ENCODE measurements around the gene TOP2B.

The TOP2B gene

DNA sequence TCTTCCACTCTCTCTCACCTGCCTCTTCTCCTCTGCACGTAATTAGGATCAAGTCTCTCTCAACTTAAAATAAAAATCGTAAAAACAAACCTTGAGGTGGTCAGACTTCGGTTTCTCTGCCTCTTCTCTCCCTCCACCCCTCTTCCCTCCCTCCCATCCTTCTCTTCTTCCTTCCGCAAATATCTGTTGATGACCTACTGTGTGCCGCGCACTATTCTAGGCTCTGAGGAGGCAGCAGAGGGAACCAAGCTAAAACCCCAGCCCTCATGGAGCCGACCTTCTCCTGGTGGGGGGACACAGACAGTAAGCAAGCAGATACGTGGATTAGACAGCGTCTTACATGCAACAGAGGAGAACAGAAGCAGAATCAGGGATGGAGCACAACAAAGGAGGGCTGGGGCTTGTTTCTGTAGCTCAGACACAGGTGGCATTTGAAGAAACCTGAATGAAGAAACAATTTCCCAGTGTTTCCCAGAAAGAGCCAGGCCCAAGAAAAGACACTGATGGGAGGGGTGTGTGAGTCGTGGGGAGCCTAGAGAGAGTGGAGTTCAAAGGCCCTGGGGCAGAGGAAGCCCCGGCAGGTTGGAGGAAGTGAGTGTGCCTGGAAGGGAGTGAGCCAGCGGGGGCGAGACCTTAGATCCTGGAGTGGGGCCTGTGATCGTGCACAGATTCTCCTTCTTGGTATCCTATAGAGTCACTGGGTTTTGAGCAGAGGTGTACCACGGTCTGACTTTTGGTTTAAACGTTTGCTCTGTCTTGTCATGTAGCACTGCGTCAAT, 80.5 kb downstream of the TOP2B start:
- Histone ChIP-seq H3K36me3 (ENCODE audit: insufficient read depth) (no peaks in the 10 kb centered on the region), H3K27ac (no peak overlapping the region), H2AFZ (ENCODE audit: low read depth) (no peak overlapping the region), H3K79me2 (ENCODE audit: insufficient read depth, low read depth) (no peaks in the 10 kb centered on the region), H3K9ac (no peak overlapping the region), H4K20me1 (ENCODE audit: insufficient read depth) (no peaks in the 10 kb centered on the region), H3K27me3 (ENCODE audit: insufficient read depth, low read depth) (no peaks in the 10 kb centered on the region), H3K4me1 (ENCODE audit: low read depth, poor library complexity, severe bottlenecking) (no peaks in the 10 kb centered on the region), H3K4me3 (IDR thresholded peaks at IDR 0.05; ENCODE audit: insufficient read depth, low read depth, low read length) (no peak overlapping the region), H3K4me2 (no peak overlapping the region)
- no peak for TF ChIP-seq CTCF (conservative IDR thresholded peaks at IDR 0.05; ENCODE audit: low read depth, low read length)

DNA sequence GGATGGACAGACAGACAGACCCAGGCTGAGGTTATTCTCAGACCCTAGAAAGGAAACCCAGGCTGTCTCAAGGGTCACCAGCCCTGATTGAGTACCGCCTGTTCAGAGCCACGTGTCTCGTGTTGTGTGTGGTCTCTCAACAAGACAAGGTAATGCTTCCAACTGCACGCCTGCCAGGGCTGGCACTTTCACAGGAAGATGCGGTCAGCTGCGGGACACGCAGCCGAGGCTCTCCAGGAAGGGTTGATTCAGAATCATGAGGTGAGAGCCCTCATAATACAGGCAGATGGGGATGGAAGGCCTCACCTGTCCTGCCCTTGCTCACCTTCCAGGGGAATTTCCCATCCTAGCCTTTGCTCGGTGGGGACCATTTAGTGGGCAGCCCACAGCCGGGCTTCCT, 81.4 kb downstream of the TOP2B start:
- H3K4me1 ChIP-seq (ENCODE audit: low read depth, poor library complexity, severe bottlenecking), result no peaks in the 10 kb centered on the region
- no peaks in the 10 kb centered on the region for H3K27me3 ChIP-seq (ENCODE audit: insufficient read depth, low read depth)
- no peak overlapping the region for H3K9ac ChIP-seq
- H3K36me3 ChIP-seq (ENCODE audit: insufficient read depth), result no peaks in the 10 kb centered on the region
- H3K27ac ChIP-seq, result no peak overlapping the region
- H3K4me2 ChIP-seq, result no peak overlapping the region
- H3K79me2 ChIP-seq (ENCODE audit: insufficient read depth, low read depth), result no peaks in the 10 kb centered on the region
- H4K20me1 ChIP-seq (ENCODE audit: insufficient read depth), result no peaks in the 10 kb centered on the region
- no peak for TF ChIP-seq CTCF (conservative IDR thresholded peaks at IDR 0.05; ENCODE audit: low read depth, low read length)
- no peak overlapping the region for H2AFZ ChIP-seq (ENCODE audit: low read depth)
- H3K4me3 ChIP-seq (IDR thresholded peaks at IDR 0.05; ENCODE audit: insufficient read depth, low read depth, low read length), result no peak overlapping the region

GRCh38 chr3:25582242-25582641, 82.5 kb downstream of the TOP2B start:
- Histone ChIP-seq H3K27ac (no peak overlapping the region), H2AFZ (ENCODE audit: low read depth) (no peak overlapping the region), H3K4me1 (ENCODE audit: low read depth, poor library complexity, severe bottlenecking) (no peaks in the 10 kb centered on the region), H3K9ac (no peak overlapping the region), H3K36me3 (ENCODE audit: insufficient read depth) (no peaks in the 10 kb centered on the region), H3K4me2 (no peak overlapping the region), H3K27me3 (ENCODE audit: insufficient read depth, low read depth) (no peaks in the 10 kb centered on the region), H3K79me2 (ENCODE audit: insufficient read depth, low read depth) (no peaks in the 10 kb centered on the region), H3K4me3 (IDR thresholded peaks at IDR 0.05; ENCODE audit: insufficient read depth, low read depth, low read length) (no peak overlapping the region), H4K20me1 (ENCODE audit: insufficient read depth) (no peaks in the 10 kb centered on the region)
- TF ChIP-seq CTCF (conservative IDR thresholded peaks at IDR 0.05; ENCODE audit: low read depth, low read length), result no peak

GRCh38 chr3:25581823-25582222, 82.9 kb downstream of the TOP2B start:
- Histone ChIP-seq H3K27me3 (ENCODE audit: insufficient read depth, low read depth) (no peaks in the 10 kb centered on the region), H3K4me2 (no peak overlapping the region), H3K4me1 (ENCODE audit: low read depth, poor library complexity, severe bottlenecking) (no peaks in the 10 kb centered on the region), H3K4me3 (IDR thresholded peaks at IDR 0.05; ENCODE audit: insufficient read depth, low read depth, low read length) (no peak overlapping the region), H2AFZ (ENCODE audit: low read depth) (no peak overlapping the region), H3K9ac (no peak overlapping the region), H3K27ac (no peak overlapping the region), H3K79me2 (ENCODE audit: insufficient read depth, low read depth) (no peaks in the 10 kb centered on the region), H4K20me1 (ENCODE audit: insufficient read depth) (no peaks in the 10 kb centered on the region), H3K36me3 (ENCODE audit: insufficient read depth) (no peaks in the 10 kb centered on the region)
- no peak for TF ChIP-seq CTCF (conservative IDR thresholded peaks at IDR 0.05; ENCODE audit: low read depth, low read length)
